HEK293T (cell line): ENCODE data around the gene C14orf132.

Experiments used
- CTBP1 ChIP-seq: fragments of 450-650 bp; IDR thresholded peaks from 2 replicates; pipeline ENCODE4 v1.6.1; 2016; ENCODE audit warnings: borderline replicate concordance
- FOXK2 ChIP-seq: fragments of 450-650 bp; IDR thresholded peaks from 2 replicates; pipeline ENCODE4 v1.6.1; 2016; ENCODE audit warnings: mild to moderate bottlenecking
- HDGF ChIP-seq: fragments of 450-650 bp; IDR thresholded peaks from 2 replicates; pipeline ENCODE4 v1.6.1; 2017; ENCODE audit warnings: antibody characterized with exemption, borderline replicate concordance
- LEF1 ChIP-seq: fragments of 450-650 bp; IDR thresholded peaks from 2 replicates; pipeline ENCODE4 v1.6.1; 2017; ENCODE audit warnings: mild to moderate bottlenecking, borderline replicate concordance
- NFRKB ChIP-seq: fragments of 450-650 bp; IDR thresholded peaks from 2 replicates; pipeline ENCODE4 v1.6.1; 2016; ENCODE audit warnings: mild to moderate bottlenecking, moderate library complexity
- SP1 ChIP-seq: fragments of 450-650 bp; IDR thresholded peaks from 2 replicates; pipeline ENCODE4 v1.6.1; 2017
- SUZ12 ChIP-seq: fragments of 450-650 bp; IDR thresholded peaks from 2 replicates; pipeline ENCODE4 v1.6.1; 2016; ENCODE audit warnings: mild to moderate bottlenecking
- TARDBP ChIP-seq: fragments of 450-650 bp; IDR thresholded peaks from 2 replicates; pipeline ENCODE4 v1.6.1; 2016

DNA sequence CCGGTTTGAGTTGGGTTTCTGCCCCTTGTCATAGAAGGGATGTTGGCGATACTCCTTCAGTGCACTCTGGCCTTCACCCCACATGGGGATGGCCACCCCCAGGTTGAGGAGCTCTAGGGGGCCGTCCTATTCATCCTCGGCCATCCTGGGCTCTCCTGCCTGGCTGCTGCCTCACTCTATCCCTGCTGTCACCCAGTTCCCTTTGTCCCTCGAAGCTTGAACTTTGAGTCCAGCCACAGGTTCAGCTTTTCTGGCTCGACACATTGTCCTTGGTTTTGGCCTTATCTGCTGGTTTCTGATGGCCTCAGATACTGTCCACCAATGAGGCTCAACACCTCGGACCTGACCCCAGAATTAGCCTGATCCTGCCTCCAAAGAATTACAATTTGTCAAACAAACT, 58.6 kb downstream of the C14orf132 start:
- no peak for TF ChIP-seq NFRKB
- no peak for TF ChIP-seq HDGF
- no peak for TF ChIP-seq LEF1
- TF ChIP-seq SUZ12: no peak
- no peak for TF ChIP-seq SP1
- TF ChIP-seq TARDBP: no peak
- no peak for TF ChIP-seq FOXK2
- TF ChIP-seq CTBP1: no peak
